GM21515 (cell line): ENCODE measurements around the gene DTL.

Experiments used
- ATAC-seq: cut with Tn5 transposase; IDR thresholded peaks from one replicate; pipeline ENCODE4 v1.9.1; 2021; ENCODE audit not compliant: unreplicated experiment

DTL gene

DNA sequence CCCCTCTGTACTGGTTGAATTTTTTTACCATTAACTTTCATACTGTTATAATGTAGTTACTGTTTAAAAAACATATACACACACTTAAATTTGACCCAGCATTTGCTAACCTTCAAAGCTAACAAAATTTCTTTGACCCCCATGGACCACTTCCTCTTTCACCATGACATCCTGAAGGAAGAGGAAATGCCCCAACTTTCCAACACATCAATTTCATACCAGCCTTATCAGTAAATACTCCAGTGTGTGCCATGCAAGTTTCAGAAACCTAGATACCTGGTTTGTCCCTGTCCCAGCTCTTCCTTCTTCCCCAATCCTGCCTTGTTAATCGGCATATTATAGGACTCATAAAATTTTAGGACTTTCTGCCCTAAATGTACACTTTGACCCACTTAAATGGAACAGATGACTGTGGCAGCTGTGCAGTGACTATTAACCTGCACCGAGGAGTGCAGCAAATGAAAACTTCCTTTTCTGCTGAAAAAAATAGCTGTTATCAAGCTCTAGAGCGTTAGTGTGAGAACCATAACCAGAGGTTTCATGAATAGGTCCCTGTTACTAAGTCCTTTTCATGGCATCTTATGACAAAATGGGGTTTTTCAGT is 54.1 kb downstream of the DTL start:
- ATAC-seq: no peak

DNA sequence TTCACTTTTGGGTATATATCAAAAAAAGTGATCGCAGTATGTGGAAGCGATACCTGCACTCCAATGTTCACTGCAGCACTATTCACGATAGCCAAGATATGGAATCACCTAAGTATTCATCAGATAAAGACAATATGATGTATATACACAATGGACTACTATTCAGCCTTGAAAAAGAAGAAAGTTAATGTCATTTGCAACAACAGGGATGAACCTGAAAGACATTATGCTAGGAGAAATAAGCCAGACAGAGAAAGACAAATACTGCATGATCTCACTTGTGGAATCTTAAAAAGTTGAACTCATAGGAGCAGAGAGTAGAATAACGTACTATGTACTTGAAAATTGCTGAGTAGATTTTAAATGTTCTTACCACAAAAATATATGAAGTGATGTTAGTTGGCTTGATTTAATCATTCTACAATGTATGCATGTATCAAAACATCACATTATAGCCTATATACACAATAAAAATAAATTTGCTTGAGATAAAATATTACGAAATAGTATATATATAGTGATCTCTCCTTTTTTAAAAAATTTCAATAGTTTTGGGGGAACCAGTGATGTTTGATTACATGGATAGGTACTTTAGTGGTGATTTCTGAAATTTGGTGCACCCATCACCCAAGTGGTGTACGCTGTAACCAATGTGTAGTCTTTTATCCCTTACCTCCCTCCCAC is 56.0 kb downstream of the DTL start:
- ATAC-seq: no peak

DNA sequence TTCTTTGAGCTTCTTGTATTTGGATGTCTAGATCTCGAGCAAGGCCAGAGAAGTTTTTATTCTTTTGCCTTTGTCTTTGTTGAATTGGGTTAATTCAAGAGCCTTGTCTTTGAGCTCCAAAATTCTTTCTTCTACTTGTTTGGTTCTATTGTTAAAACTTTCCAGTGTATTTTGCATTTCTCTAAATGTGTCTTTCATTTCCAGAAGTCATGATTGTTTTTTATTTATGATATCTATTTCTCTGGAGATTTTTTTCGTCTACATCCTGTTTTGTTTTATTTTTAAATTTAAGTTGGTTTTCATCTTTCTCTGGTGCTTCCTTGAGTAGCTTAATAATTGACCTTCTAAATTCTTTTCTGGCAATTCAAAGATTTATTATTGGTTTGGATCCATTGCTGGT is 61.8 kb downstream of the DTL start:
- no peak for ATAC-seq

DNA sequence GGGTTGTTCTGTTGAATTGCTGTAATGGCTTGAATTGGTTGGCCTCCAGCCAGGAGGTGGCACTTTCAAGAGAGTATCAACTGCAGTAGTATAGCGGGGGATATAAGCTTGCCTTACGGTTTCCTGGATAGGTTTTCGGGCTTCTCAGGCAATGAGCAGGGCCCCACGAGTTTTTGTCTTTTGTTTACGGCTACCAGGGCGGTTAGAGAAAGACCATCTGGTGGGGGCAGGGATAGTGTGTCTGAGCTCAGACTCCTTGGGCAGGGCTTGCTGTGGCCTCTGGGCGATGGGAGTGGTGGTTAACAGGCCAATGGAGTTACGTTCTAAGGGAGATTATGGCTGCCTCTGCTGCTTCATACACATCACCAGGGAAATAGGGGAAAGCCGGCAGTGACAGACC is 62.8 kb downstream of the DTL start:
- no peak for ATAC-seq

DNA sequence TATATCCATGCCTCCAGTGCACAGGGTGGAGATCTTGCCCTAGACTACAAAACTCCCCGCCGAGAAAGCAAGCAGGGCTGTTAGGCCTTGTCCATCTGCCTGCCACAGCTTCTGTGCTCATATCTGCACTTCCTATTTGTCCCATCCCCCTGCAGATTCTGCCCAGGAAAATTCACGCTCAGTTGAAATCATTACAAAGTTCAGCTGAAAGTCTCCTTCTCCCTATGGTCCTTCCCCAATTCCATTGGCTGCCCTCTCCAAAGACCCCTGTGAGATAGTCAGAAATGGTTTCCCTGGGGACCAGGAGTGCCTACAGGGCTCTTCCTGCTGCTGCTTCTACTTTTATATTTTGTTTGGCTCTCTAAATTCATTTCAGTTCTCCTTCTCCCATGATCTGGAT is 63.2 kb downstream of the DTL start:
- no peak for ATAC-seq

DNA sequence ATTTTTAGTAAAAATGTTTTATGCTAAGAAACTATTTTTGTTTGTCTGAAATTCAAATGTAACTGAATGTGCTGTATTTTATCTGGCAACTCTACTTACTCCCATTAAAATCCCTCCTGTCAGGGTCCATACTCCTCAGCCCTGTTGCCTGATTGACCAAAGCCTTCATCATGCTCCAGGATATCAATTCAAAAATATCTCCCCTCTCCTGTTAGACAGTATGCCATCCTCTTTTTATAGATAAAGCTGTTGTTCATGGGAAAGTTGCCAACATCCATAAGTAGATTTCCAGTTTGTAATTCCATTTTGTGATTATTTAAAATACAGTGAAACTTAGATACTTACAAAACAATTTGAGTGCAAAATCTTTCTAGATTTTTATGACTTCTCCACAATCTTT is 65.7 kb downstream of the DTL start:
- no peak for ATAC-seq

DNA sequence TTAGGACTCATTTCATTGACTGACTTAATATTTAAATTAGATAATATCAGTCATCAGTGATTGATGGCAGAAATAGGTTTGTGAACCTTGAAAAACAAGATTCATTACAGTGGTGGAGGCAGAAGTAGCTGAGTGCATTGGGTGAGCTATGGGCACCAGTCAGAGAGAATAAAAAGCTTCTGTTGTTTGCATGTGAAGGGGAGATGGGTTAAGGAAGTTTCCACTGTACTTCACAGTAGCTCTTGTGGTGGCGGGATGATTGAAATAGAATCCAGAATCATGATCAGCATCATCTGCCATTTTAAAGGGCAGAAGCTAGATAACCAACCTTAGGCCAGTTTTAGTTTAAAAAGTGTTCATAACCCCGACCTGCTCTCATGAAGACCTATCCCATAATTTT is 66.2 kb downstream of the DTL start:
- ATAC-seq: no peak

DNA sequence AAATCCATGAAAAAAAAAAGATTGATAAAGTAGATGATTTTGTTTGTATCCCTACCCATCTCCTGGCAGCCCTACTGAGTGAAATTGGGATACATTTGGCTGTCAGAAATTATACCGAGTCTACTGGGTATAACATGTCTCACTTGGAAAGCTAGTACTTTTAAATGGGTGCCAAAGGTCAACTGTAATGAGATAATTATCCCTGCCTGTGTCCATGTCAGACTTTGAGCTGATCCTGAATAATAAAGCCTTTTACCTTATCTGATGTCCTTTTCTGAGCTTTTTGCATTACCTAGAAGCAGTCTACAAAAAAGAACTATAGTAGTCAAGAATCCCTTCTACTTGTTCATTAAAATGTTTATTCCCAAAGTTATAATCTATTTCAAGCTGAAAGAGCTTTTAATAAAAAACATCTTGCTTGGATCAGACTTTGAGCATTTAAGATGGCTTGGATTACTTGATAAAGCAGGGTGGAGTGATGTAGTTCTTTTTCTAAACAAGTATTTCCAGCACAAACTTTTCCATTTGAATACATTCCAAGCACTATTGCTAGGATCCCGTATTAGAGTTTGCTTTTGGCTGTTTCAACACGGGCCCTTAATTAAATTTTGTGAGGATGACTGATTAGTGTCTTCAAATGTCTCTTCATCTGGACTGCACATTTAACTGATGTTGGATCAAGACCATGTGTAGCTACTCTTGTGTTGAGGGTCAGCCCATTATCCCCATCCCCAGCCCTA is 69.2 kb downstream of the DTL start:
- ATAC-seq: no peak

DNA sequence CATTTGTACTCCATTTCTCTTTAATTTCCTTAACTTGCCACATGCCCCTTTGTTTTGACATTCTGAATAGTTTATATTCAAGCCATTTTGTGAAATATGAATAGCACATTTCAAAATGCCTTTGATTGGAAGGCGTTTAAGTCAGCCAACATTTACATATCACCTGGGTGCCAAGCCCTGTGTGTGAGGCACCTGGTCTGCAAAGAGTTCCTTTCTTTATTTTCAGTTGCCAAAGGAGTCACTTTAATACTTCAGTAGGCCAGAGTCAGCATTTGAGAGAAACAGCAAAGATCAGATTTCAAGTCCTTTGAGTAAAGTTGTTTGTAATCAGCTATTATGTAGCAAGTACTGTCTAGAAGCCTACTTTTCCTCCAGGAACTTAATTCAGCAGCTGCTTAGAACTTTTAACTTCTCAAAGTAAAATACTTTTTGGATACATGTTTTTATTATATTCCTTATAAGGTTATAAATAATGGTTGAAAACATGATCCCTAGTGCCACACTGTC is 70.8 kb downstream of the DTL start:
- no peak for ATAC-seq

DNA sequence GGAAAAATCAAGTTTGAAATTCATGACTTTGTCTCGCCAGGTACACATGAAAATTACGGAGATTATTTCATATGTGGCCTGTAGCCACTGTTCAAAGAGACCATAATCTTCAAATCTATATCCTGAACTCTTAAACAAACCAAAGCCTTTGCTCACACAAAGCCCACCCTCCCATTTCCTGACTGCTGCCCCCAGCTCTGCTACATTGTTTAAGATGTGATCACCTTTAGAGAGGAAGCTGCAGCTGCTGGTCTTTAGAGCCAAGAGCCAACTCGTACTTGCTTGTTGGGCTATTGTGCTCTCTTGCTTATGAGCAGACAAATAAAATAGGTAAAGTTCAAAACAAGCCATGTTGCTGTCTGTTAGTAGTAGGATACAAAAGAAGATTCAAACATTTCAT is 71.9 kb downstream of the DTL start:
- ATAC-seq: no peak

DNA sequence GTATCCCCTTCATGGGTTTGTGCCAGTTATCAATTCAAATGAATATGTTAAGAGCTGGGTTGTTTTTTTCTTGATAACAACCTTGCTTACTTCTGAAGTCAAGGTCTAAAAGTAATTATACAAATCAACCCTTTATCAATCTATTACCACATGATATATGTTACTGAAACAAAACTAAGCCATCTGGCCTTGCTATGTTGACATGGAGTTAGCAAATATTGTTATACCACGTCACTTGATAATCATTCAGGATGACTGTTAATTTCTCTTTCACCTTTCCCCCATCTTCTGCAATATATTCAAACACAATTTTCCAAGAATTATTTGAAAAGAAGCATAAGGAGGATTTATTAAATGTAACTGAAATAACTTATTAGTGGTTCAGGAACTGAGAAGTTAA is 72.6 kb downstream of the DTL start:
- no peak for ATAC-seq

DNA sequence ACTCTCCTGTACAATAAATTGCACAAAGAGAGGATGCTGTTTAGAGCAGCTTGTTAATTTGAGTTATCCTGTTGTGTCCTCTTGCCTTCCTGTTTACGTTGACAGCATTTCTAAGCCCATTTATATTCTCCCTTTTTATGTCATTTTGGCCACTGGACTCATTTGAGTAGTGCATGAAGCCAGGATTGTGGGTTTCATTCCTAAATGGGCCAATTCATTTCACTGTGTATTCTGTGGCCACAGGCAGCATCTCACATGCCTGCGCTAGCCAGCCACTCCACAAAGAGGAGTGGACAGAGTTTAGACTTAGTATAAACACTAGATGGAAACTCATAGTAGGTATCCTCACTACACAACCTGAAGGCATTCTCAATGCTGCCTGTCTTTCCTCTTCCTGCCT is 73.4 kb downstream of the DTL start:
- ATAC-seq: no peak

DNA sequence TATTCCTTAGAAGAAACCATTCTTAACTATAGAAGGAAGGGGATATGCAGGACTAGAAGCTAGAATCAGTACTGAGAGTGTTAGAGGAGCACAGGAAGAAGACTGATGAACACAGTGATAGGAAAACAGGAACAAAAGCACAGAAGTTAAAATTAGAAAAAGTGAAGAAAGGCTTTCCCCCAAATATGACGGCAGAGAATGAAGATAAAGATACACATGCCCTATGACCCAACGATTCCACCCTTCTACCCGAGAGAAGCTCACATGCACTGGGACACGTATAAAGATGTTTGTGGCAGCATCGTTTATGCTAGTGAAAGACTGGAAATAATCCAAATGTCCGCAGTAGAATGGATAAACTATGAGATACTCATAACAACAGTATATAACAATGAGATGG is 74.2 kb downstream of the DTL start:
- no peak for ATAC-seq

DNA sequence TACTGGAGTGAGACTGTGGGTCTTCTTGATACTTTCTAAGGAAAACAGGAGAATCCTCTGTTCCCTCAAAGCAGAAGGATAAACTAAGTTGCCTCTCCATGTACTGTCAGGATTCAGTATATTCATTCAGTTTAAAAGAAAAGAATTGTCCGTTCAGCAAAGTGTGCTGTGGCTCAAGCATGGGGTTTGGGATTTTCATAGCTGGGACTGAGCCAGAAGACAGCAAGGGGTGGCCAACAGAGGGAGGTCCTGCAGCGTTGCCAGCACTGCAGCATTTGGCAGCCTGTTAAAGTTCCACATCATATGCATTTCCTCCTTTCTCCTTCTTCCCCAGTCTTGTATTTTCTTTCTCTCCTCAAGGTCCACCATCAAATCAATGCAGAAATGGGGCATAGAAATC is 75.1 kb downstream of the DTL start:
- ATAC-seq: no peak

DNA sequence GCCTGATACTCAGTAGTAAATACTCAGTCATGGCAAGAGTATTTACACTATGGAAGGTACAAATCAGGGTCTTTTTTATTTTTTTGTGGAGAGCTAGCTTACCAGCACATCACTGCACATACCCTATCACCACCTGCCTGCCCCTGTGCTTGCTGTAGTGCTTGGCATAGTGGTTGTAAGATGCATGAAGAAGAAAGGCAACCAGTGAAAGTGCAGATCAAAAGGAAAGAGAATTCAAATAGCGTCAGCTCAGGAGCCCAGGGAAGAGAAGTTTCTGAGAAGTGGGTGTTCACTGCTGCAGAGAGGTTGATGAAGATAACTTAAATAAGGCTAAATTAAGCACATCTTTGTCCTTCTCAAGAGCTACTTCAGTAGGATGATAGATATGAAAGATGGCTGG is 76.0 kb downstream of the DTL start:
- ATAC-seq: no peak

DNA sequence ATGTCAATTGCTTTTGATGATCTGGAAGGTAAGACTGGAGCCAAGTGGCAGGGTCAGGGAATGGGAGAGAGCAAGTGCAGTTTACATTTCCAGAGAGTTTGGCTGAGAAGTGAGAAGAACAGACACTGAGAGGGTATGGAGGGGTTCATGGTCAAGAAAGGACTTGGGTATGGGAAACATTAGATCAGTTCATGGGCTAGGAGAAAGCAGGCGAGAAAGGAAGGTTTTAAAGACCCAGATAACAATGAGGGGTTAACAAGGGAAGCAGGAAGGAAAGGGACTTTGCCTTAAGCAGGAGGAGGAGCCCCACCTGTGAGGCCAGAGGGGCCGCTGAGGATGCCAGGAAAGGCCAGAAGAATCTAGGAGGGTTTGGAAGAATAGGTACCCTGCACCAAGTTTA is 78.2 kb downstream of the DTL start:
- ATAC-seq: no peak

DNA sequence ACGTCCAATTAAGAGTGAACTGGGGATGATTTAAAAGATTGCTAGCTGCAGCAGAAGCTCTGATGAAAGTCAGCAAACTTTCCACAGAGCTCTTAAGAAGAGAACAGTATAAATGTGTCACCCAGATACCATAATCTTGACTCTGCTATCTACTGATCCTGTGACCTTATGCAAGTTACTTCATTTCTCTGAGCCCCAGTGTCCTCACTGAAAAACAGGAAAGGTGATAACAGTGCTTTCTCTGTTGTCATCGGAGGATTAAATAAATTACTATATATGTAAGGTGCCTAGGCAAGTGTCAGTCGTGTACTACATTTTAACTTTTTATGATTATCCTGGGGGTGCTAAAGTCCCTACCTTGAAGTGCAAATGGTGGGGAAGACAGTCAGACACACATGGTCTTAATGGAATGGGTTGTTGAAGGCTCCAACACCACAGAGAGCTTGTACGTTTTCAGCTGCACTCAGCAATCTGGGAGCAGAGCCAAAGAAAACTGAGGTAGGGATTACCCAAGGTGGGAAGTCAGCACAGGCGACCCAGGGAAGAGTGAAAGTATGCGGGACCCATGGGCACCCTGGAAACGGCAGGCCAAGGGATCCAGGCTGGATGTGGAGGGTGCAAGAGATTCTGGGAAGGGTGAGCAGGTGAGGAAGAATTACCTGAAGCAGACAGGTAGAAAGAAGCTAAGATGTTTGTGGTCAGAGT is 82.8 kb downstream of the DTL start:
- ATAC-seq: no peak

DNA sequence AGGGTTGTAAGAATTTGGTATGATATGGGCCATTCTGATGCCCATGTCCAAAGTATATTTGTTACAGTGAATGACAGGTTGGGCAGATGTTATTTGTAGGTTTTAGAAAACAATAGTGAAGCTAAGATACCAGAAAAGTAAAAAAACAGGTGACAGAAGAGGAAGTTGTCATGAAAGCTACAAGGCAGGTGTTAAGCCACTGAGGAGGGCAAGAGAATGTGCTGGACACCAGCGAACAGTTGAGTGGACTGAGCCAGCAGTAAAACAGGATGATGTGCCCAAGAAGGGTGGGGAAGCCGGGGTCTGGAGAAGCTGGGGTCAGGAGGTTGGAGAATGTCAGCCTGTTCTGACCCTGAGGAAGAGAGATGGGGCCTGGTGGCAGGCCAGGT is 83.3 kb downstream of the DTL start:
- ATAC-seq: no peak

DNA sequence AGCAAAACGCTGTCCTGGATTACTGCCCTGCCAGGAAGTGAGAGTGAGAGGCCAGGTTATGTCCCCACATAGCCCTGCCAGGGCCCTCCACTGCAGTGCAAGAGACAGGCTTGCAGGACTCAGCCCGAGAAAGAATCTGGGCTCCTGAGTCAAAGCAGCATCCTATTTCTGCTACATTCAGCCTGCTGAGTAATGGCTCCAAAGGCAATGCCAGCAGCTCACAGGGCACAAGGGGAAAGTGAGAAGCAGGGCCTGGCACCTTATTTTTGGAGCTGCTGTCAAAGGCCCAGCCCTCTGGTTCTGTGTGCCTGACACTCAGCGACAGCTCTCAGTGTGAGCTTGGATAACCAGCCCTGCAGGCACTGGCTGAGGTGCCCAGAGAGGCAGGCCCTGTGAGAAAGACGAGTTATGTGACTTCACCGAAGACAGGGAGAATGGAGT is 83.9 kb downstream of the DTL start:
- no peak for ATAC-seq

DNA sequence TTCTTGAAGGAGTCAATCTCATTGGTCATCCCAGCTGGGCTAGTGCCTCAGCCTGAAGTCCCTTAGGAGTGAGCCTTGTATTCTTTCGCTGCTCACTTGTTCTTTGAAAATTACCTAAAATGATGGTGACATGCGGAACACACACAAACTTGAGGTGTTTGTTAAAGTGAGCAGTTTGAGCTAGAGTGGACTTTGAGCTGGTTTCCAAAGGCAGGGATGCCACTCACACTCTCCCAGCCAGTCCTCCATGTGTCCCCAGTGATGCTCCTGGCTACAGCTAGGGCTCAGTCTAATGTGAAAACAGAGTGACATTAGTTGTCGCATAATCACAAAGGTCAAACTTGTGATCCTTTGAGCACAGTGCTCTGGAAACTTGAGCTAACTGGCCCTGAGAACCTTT is 84.3 kb downstream of the DTL start:
- no peak for ATAC-seq

DNA sequence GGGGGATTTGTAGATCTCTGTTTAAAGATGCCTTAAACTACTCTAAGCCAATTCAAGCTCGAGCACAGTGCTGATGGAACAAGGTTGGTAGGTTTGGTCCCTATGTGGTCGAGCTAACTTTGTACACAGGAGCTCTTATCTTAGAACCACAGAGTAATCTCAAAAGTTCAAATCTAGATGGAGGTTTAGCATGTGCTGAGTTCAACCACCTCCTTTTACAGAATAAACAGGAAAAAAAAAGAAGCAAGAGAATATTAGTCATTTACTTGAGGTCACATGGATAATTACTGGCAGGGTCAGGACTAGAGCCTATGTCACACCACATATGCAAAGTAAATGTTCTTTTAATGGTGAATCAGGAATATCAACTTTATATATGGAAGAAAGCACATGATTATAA is 86.2 kb downstream of the DTL start:
- no peak for ATAC-seq
